Hematopoietic multipotent progenitor cell treated with erythropoietin and hydrocortisone succinate and interleukin-3 and kit ligand, for 8 days (in vitro differentiated cells): ENCODE results near the gene PIGM.
"Not testable (repeated sequence)": the region's sequence is repeated elsewhere in the genome, so short reads cannot be mapped to it uniquely, and the experiment has no call there.

Experiments used
- DNase-seq: peaks from one replicate; pipeline ENCODE4 v3.0.0-alpha.2; 2015

PIGM gene

GRCh38 chr1:160058087-160058486, 26.3 kb upstream of the PIGM start:
- no peak for DNase-seq

- DNase-seq, result no peak
Measured at GRCh38 chr1:160056648-160057169, 24.9 kb upstream of the PIGM start.

- no peak for DNase-seq
Measured at GRCh38 chr1:160053548-160054365, 22.0 kb upstream of the PIGM start.

GRCh38 chr1:160052936-160053335, 21.1 kb upstream of the PIGM start:
- no peak for DNase-seq

- no peak for DNase-seq
Measured at GRCh38 chr1:160050619-160051018, 18.8 kb upstream of the PIGM start.

- DNase-seq, result not testable (repeated sequence)
Measured at GRCh38 chr1:160050182-160050581, 18.4 kb upstream of the PIGM start.

- peak; percentile 92 for DNase-seq
Measured at GRCh38 chr1:160049101-160049500, 17.3 kb upstream of the PIGM start.

GRCh38 chr1:160048335-160048734, 16.5 kb upstream of the PIGM start:
- no peak for DNase-seq

- DNase-seq, result no peak
Measured at GRCh38 chr1:160047111-160047991, 15.6 kb upstream of the PIGM start.

GRCh38 chr1:160046494-160047110, 14.8 kb upstream of the PIGM start:
- peak; percentile 99 for DNase-seq

GRCh38 chr1:160045653-160046052, 13.9 kb upstream of the PIGM start:
- DNase-seq, result no peak

GRCh38 chr1:160043543-160043942, 11.8 kb upstream of the PIGM start:
- DNase-seq, result no peak

GRCh38 chr1:160040476-160040875, 8.7 kb upstream of the PIGM start:
- no peak for DNase-seq

GRCh38 chr1:160032165-160032820, 503 bp upstream of the PIGM start:
- DNase-seq, result peak; percentile 20

- DNase-seq, result peak; percentile 38
Measured at GRCh38 chr1:160030657-160031364, 979 bp downstream of the PIGM start.

- no peak for DNase-seq
Measured at GRCh38 chr1:160028426-160028825, 3.4 kb downstream of the PIGM start.

- no peak for DNase-seq
Measured at GRCh38 chr1:160025314-160025713, 6.5 kb downstream of the PIGM start.

GRCh38 chr1:160024195-160024905, 7.4 kb downstream of the PIGM start:
- DNase-seq, result no peak

GRCh38 chr1:160022330-160023310, 9.2 kb downstream of the PIGM start:
- peak; percentile 53 for DNase-seq
